Gastroesophageal sphincter (tissue), 3 donors: ENCODE results near the gene PUDP.

ENCODE experiments used
- CTCF ChIP-seq, 4 experiments: fragments of 200-600 bp in 2 of 4; fragments of 450-650 bp in 2 of 4; sonication (generic) in 1 of 4; IDR thresholded peaks; one replicate each; pipeline ENCODE4 v1.5.1; 2017 to 2019; ENCODE audit warnings: antibody characterized with exemption in 4 of 4, mild to moderate bottlenecking in 2 of 4, moderate library complexity in 2 of 4
- POLR2AphosphoS5 ChIP-seq: sonication (generic); formaldehyde crosslinking; IDR thresholded peaks from one replicate; pipeline ENCODE4 v1.6.1; 2017; ENCODE audit warnings: antibody characterized with exemption

- TF ChIP-seq CTCF (IDR thresholded peaks at IDR 0.05) (no peak), POLR2AphosphoS5 (no peak)
Measured at GRCh38 chrX:7067256-7067655, 80.7 kb downstream of the PUDP start.
